CMK (cell line): ENCODE data around the gene GOT1.

ENCODE experiments used
- DNase-seq: peaks from one replicate; pipeline ENCODE4 v3.0.0-alpha.2; 2010; ENCODE audit warnings: low read depth

The GOT1 gene

GRCh38 chr10:99430451-99431189 is at the start of gene GOT1:
Gene GOT1 (minus strand): TSS chr10:99430624. CDS start chr10:99430565, 59 bp downstream.
- peak; percentile 92 for DNase-seq

DNA sequence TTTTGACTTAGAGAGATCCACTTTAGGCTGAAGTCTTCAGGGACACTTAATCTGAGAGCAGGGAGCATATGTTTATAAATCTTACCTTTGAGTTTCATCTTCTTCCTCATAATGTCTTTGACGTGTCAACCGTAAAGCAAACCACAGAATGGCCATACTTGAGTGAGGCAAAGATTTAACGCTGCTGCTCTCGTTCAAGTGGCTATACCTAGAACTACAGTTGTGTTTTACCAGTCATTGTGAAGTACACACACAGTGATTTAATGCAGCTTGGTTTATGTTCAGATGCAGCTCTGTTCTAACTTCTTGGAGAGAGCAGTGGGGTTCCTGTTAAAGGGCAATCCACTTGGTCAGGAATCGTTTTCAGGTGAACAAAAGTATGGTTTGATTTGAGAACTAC is 39.9 kb upstream of the GOT1 start:
- no peak for DNase-seq

GRCh38 chr10:99467236-99467999 is 37.0 kb upstream of the GOT1 start:
- DNase-seq: no peak

DNA sequence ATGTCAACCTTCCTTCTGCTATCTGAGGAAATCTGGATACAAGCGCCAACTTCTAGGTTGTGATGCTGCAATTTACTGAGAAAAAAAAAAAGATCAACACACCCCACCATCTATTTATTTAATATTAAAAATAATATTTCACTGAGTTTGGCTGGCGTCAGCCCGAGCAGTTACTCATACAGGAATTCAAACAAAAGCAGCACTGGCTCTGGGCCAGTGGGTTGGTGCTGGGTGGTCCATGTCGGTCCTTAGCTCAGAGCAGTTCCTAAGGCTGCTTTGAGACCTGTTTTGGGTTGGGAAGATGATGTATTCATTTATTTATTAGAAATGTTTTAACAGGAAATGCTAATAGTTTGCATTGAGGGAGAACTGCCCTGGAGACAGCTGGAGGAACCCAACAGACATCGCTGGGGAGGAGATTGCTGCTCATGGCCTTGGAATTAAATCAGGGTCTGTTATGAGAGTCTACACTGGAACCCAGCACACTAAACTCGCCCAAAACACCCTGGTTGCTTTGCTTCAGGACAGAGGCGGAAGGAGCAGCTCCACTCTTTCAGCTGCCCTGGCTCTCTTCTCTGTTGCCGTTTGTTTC is 36.3 kb upstream of the GOT1 start:
- DNase-seq: no peak

DNA sequence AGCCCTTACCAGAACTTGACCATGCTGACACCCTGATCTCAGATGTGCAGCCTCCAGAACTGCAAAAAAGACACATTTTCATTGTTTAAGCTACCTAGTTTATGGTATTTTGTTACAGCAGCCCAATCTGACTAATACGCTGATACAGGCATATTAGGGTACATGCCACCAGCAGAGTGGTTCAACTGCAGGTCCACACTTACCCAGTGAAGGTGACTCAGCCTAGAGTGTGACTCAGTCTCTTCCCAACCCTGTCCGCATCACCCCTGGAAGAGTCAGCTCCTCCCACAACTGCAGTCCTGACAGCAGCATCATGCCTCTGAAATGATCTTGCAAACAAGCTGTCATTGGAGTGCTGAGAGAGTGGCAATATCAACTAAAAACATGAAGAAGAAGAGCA is 30.8 kb upstream of the GOT1 start:
- no peak for DNase-seq

- DNase-seq: no peak
Measured at GRCh38 chr10:99460070-99460469, 29.6 kb upstream of the GOT1 start.

- DNase-seq: no peak
Measured at GRCh38 chr10:99459217-99459616, 28.8 kb upstream of the GOT1 start.

DNA sequence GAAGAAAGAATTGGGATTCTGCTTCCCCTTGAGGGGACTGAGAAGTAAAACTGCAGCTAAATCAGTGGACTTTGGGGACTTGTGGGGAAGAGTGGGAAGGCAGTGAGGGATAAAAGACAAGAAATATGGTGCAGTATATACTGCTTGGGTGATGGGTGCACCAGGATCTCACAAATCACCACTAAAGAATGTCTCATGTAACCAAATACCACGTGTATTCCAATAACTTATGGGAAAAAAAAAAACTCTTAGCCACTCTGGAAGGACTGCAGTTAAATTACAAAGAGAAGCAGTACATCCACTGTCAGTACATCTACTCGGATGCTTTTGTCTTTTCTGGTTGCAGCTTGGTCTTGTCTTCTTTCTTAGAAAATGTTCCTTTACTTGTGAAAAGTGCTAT is 27.4 kb upstream of the GOT1 start:
- DNase-seq: no peak

DNA sequence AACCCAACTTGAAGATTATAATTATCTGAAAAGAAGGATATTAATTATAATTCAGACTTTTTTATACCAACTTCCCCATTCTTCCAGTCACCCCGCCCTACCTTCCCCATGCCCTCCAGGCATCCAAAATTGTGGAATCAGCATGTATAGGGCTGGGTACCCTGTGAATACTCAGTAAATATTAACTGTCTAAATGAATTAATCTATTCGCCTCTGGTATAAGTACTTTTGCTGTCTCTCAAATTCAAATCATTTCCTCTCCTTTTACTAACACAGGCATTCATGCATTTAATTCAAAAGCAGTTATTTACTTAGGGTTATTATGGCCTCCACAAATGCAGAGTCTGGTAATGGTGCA is 26.5 kb upstream of the GOT1 start:
- DNase-seq: no peak

- DNase-seq: no peak
Measured at GRCh38 chr10:99456207-99456930, 25.9 kb upstream of the GOT1 start.

DNA sequence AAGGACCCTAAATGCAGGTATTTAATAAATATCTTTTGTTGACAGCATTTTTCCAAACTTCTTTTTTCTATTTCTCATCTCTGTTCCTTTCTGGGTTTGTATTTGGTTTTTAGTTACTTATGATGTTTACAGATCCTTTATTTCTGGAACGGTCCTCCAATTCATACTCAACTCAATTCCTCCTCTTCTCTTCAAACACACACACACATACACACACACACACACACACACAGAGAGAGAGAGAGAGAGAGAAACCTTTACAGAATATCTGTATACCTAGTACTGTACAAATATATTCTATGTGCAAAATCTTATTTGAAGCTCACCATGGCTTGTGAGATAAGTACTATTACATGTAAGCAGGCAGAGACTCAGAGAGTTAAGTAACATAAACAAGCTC is 21.6 kb upstream of the GOT1 start:
- no peak for DNase-seq

- DNase-seq: no peak
Measured at GRCh38 chr10:99451499-99451788, 21.0 kb upstream of the GOT1 start.

GRCh38 chr10:99450624-99451498 is 20.4 kb upstream of the GOT1 start:
- no peak for DNase-seq

DNA sequence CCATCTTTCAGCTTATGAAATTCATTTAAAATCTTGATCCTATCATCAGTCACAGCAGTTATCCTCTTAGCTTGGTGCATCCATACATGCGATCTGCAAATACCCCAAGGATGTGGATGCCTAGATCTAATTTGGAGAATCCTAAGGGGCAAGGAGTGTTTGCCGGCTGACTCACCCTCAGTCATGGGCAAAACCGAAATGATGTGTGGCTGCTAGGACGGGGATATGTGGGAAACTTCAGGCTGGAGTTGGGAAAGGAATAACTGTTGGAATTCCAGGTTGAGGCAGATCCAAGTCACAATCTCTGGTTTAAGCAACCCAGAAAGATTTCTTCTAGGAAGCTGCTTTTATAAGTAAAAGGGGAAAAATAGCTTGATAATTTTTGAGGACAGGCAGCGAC is 19.7 kb upstream of the GOT1 start:
- no peak for DNase-seq

DNA sequence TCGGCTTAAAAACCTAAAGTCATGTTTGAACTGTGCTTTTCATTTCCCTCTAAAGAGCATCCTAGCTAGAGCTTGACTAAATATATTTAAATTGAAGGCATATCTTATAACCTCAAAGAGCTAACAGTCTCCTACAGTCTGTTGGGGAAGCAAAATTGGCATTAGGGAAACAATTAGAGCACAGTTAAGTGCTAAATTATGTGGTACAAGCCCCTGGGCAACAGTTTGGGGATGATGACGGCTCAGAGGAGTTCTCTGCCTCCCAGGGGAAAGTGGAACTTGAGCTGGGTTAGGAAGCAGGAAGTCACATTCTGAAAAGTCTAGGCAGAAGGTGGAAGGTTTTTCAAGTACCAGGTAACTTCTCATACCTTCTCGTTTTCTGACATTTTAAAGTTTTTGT is 18.6 kb upstream of the GOT1 start:
- DNase-seq: no peak

DNA sequence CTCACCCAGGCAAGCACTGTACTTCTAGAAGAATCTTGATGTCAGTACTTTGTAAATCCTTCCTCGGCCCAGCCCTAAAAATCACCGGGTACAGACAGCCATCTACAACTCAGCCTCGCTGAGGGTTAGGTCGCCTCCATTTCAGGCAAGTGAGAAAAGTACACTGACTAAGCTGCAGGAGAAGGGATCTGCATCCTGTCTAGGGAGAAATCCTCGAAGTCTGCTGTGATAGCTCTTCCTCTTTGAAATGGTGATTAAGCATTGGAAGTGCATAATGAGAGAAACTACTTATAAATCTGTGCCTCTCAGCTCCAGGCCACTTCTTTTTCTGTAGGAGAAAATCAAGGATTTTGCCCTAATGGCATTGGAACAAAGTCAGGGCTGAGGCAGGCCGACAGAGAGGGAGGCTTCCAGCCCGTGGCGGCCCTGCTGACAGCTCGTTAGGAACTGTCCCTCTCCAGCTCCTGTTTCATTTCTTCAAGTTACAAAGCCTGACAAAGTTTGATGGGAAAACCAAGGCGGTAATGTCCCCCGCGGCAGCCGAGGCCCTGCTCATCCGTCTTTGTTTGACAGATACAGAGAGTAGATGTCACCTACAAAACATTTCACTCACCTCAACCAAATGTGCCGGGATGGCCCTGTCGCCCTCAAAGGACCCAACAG is 14.1 kb upstream of the GOT1 start:
- no peak for DNase-seq

GRCh38 chr10:99443500-99443899 is 13.1 kb upstream of the GOT1 start:
- no peak for DNase-seq

GRCh38 chr10:99442394-99442793 is 12.0 kb upstream of the GOT1 start:
- DNase-seq: no peak

DNA sequence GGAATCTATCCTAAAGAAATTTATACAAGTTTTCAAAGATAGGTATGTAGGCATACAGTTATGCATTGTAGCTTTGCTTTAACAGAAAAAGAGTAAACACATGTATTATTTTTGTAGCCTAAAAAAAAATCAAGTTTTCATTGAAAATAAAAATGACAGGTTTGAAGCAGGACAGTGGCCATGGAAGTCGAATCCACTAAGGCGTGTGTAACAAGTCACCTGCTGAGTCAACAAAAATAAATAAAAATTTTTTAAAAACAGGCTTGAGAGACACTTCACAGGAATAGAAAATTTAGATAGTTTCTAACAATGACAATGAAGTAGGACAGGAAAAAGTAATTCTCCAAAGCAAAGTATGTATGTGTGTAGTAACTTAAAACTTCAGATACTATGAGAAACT is 8.5 kb upstream of the GOT1 start:
- DNase-seq: no peak

GRCh38 chr10:99435986-99436638 is 5.7 kb upstream of the GOT1 start:
- peak; percentile 50 for DNase-seq
